ENCODE measurements around the gene EIF2B2. TPM values are rescaled to one million over a fixed set of nuclear protein-coding genes. Genes with fewer than 3 reads are reported as not detected.
A peak's percentile ranks its signal among the peaks of the same experiment; 100 is the strongest.

The EIF2B2 gene
- polyA plus RNA-seq, 4 donors = 36.2 to 50.8 (median 44.8) TPM

- FAIRE-seq (no peak), DNase-seq (no peak)
- Histone ChIP-seq H3K9me3 (ENCODE audit: control insufficient read depth in 2 of 2, insufficient read depth in 1 of 2, low read depth in 1 of 2, low read length in 1 of 2) (no peaks in the 10 kb centered on the region), H3K36me3 (ENCODE audit: control insufficient read depth in 3 of 3, insufficient read depth in 2 of 3, low read depth in 1 of 3, low read length in 3 of 3) (peaks cover 0 to 4% (median 0%) of the 10 kb centered on the region in 3 donors), H3K27me3 (ENCODE audit: control insufficient read depth in 3 of 3, insufficient read depth in 3 of 3, low read length in 3 of 3) (no peaks in the 10 kb centered on the region), H3K27ac (ENCODE audit: low read depth in 1 of 3, low read length in 2 of 3) (no peak overlapping the region), H3K4me1 (ENCODE audit: control insufficient read depth in 3 of 3, insufficient read depth in 2 of 3, low read depth in 1 of 3, low read length in 2 of 3) (peaks cover 4 to 12% (median 11%) of the 10 kb centered on the region in 3 donors), H3K4me3 (ENCODE audit: low read depth in 1 of 3, low read length in 3 of 3) (no peak overlapping the region)
- WGBS, 3 donors = 8 to 25% (median 13%) methylated on average over 2 of the region's 2 CpGs
Measured at GRCh38 chr14:75044322-75044721, 41.6 kb downstream of the EIF2B2 start.

GRCh38 chr14:75044752-75045151, 42.0 kb downstream of the EIF2B2 start:
- H3K9me3 ChIP-seq (ENCODE audit: control insufficient read depth in 2 of 2, insufficient read depth in 1 of 2, low read depth in 1 of 2, low read length in 1 of 2) = no peaks in the 10 kb centered on the region
- no peak overlapping the region for H3K27ac ChIP-seq (ENCODE audit: low read depth in 1 of 3, low read length in 2 of 3)
- H3K27me3 ChIP-seq (ENCODE audit: control insufficient read depth in 3 of 3, insufficient read depth in 3 of 3, low read length in 3 of 3) = no peaks in the 10 kb centered on the region
- FAIRE-seq (no peak), DNase-seq (no peak)
- WGBS, 3 donors = 68 to 76% (median 75%) methylated on average over 8 of the region's 8 CpGs
- H3K4me3 ChIP-seq (ENCODE audit: low read depth in 1 of 3, low read length in 3 of 3) = no peak overlapping the region
- H3K4me1 ChIP-seq (ENCODE audit: control insufficient read depth in 3 of 3, insufficient read depth in 2 of 3, low read depth in 1 of 3, low read length in 2 of 3) = peaks cover 4 to 12% (median 11%) of the 10 kb centered on the region in 3 donors
- peaks cover 0 to 4% (median 0%) of the 10 kb centered on the region in 3 donors for H3K36me3 ChIP-seq (ENCODE audit: control insufficient read depth in 3 of 3, insufficient read depth in 2 of 3, low read depth in 1 of 3, low read length in 3 of 3)

GRCh38 chr14:75046275-75046674, 43.6 kb downstream of the EIF2B2 start:
- H3K9me3 ChIP-seq (ENCODE audit: control insufficient read depth in 2 of 2, insufficient read depth in 1 of 2, low read depth in 1 of 2, low read length in 1 of 2) = no peaks in the 10 kb centered on the region
- H3K27ac ChIP-seq (ENCODE audit: low read depth in 1 of 3, low read length in 2 of 3) = no peak overlapping the region
- WGBS, 3 donors = 89 to 97% (median 93%) methylated on average over 5 of the region's 5 CpGs
- no peaks in the 10 kb centered on the region for H3K27me3 ChIP-seq (ENCODE audit: control insufficient read depth in 3 of 3, insufficient read depth in 3 of 3, low read length in 3 of 3)
- FAIRE-seq (no peak), DNase-seq (no peak)
- peaks cover 0 to under 1% (median 0%) of the 10 kb centered on the region in 3 donors for H3K36me3 ChIP-seq (ENCODE audit: control insufficient read depth in 3 of 3, insufficient read depth in 2 of 3, low read depth in 1 of 3, low read length in 3 of 3)
- peaks cover 4 to 20% (median 14%) of the 10 kb centered on the region in 3 donors for H3K4me1 ChIP-seq (ENCODE audit: control insufficient read depth in 3 of 3, insufficient read depth in 2 of 3, low read depth in 1 of 3, low read length in 2 of 3)
- no peak overlapping the region for H3K4me3 ChIP-seq (ENCODE audit: low read depth in 1 of 3, low read length in 3 of 3)

GRCh38 chr14:75046899-75047298, 44.2 kb downstream of the EIF2B2 start:
- Histone ChIP-seq H3K27ac (ENCODE audit: low read depth in 1 of 3, low read length in 2 of 3) (peak overlapping the region in 2 of 3 donors; percentile 12 to 26), H3K36me3 (ENCODE audit: control insufficient read depth in 3 of 3, insufficient read depth in 2 of 3, low read depth in 1 of 3, low read length in 3 of 3) (no peaks in the 10 kb centered on the region), H3K9me3 (ENCODE audit: control insufficient read depth in 2 of 2, insufficient read depth in 1 of 2, low read depth in 1 of 2, low read length in 1 of 2) (no peaks in the 10 kb centered on the region), H3K4me1 (ENCODE audit: control insufficient read depth in 3 of 3, insufficient read depth in 2 of 3, low read depth in 1 of 3, low read length in 2 of 3) (peaks cover 4 to 17% (median 13%) of the 10 kb centered on the region in 3 donors), H3K4me3 (ENCODE audit: low read depth in 1 of 3, low read length in 3 of 3) (no peak overlapping the region), H3K27me3 (ENCODE audit: control insufficient read depth in 3 of 3, insufficient read depth in 3 of 3, low read length in 3 of 3) (no peaks in the 10 kb centered on the region)
- DNase-seq (peak in 1 of 2 donors; percentile 73), FAIRE-seq (no peak)
- 45 to 75% (median 48%) methylated on average over 3 of the region's 3 CpGs for WGBS, 3 donors

- Histone ChIP-seq H3K4me1 (ENCODE audit: control insufficient read depth in 3 of 3, insufficient read depth in 2 of 3, low read depth in 1 of 3, low read length in 2 of 3) (peaks cover 2 to 13% (median 10%) of the 10 kb centered on the region in 3 donors), H3K4me3 (ENCODE audit: low read depth in 1 of 3, low read length in 3 of 3) (no peak overlapping the region), H3K9me3 (ENCODE audit: control insufficient read depth in 2 of 2, insufficient read depth in 1 of 2, low read depth in 1 of 2, low read length in 1 of 2) (no peaks in the 10 kb centered on the region), H3K36me3 (ENCODE audit: control insufficient read depth in 3 of 3, insufficient read depth in 2 of 3, low read depth in 1 of 3, low read length in 3 of 3) (no peaks in the 10 kb centered on the region), H3K27ac (ENCODE audit: low read depth in 1 of 3, low read length in 2 of 3) (peak overlapping the region in 1 of 3 donors; percentile 26), H3K27me3 (ENCODE audit: control insufficient read depth in 3 of 3, insufficient read depth in 3 of 3, low read length in 3 of 3) (no peaks in the 10 kb centered on the region)
- FAIRE-seq = no peak
- 92 to 99% (median 94%) methylated on average over 4 of the region's 4 CpGs for WGBS, 3 donors
- no peak for DNase-seq
Measured at GRCh38 chr14:75047506-75047905, 44.8 kb downstream of the EIF2B2 start.

- FAIRE-seq (no peak), DNase-seq (no peak)
- H3K36me3 ChIP-seq (ENCODE audit: control insufficient read depth in 3 of 3, insufficient read depth in 2 of 3, low read depth in 1 of 3, low read length in 3 of 3) = no peaks in the 10 kb centered on the region
- peaks cover 2 to 11% (median 10%) of the 10 kb centered on the region in 3 donors for H3K4me1 ChIP-seq (ENCODE audit: control insufficient read depth in 3 of 3, insufficient read depth in 2 of 3, low read depth in 1 of 3, low read length in 2 of 3)
- H3K4me3 ChIP-seq (ENCODE audit: low read depth in 1 of 3, low read length in 3 of 3) = no peak overlapping the region
- 83 to 87% (median 84%) methylated on average over 2 of the region's 2 CpGs for WGBS, 3 donors
- H3K27me3 ChIP-seq (ENCODE audit: control insufficient read depth in 3 of 3, insufficient read depth in 3 of 3, low read length in 3 of 3) = no peaks in the 10 kb centered on the region
- H3K27ac ChIP-seq (ENCODE audit: low read depth in 1 of 3, low read length in 2 of 3) = no peak overlapping the region
- no peaks in the 10 kb centered on the region for H3K9me3 ChIP-seq (ENCODE audit: control insufficient read depth in 2 of 2, insufficient read depth in 1 of 2, low read depth in 1 of 2, low read length in 1 of 2)
Measured at GRCh38 chr14:75048101-75048500, 45.4 kb downstream of the EIF2B2 start.

- H3K9me3 ChIP-seq (ENCODE audit: control insufficient read depth in 2 of 2, insufficient read depth in 1 of 2, low read depth in 1 of 2, low read length in 1 of 2) = no peaks in the 10 kb centered on the region
- peak overlapping the region in 1 of 3 donors; percentile 78 for H3K27ac ChIP-seq (ENCODE audit: low read depth in 1 of 3, low read length in 2 of 3)
- H3K36me3 ChIP-seq (ENCODE audit: control insufficient read depth in 3 of 3, insufficient read depth in 2 of 3, low read depth in 1 of 3, low read length in 3 of 3) = no peaks in the 10 kb centered on the region
- FAIRE-seq = no peak
- peaks cover 2 to 11% (median 10%) of the 10 kb centered on the region in 3 donors for H3K4me1 ChIP-seq (ENCODE audit: control insufficient read depth in 3 of 3, insufficient read depth in 2 of 3, low read depth in 1 of 3, low read length in 2 of 3)
- no peak overlapping the region for H3K4me3 ChIP-seq (ENCODE audit: low read depth in 1 of 3, low read length in 3 of 3)
- 84 to 95% (median 95%) methylated on average over 5 of the region's 5 CpGs for WGBS, 3 donors
- no peak for DNase-seq
- no peaks in the 10 kb centered on the region for H3K27me3 ChIP-seq (ENCODE audit: control insufficient read depth in 3 of 3, insufficient read depth in 3 of 3, low read length in 3 of 3)
Measured at GRCh38 chr14:75049136-75049535, 46.4 kb downstream of the EIF2B2 start.

GRCh38 chr14:75049731-75050201, 47.0 kb downstream of the EIF2B2 start:
- Histone ChIP-seq H3K36me3 (ENCODE audit: control insufficient read depth in 3 of 3, insufficient read depth in 2 of 3, low read depth in 1 of 3, low read length in 3 of 3) (no peaks in the 10 kb centered on the region), H3K9me3 (ENCODE audit: control insufficient read depth in 2 of 2, insufficient read depth in 1 of 2, low read depth in 1 of 2, low read length in 1 of 2) (no peaks in the 10 kb centered on the region), H3K27ac (ENCODE audit: low read depth in 1 of 3, low read length in 2 of 3) (no peak overlapping the region), H3K4me3 (ENCODE audit: low read depth in 1 of 3, low read length in 3 of 3) (no peak overlapping the region), H3K4me1 (ENCODE audit: control insufficient read depth in 3 of 3, insufficient read depth in 2 of 3, low read depth in 1 of 3, low read length in 2 of 3) (peaks cover 2 to 11% (median 10%) of the 10 kb centered on the region in 3 donors), H3K27me3 (ENCODE audit: control insufficient read depth in 3 of 3, insufficient read depth in 3 of 3, low read length in 3 of 3) (no peaks in the 10 kb centered on the region)
- FAIRE-seq (no peak), DNase-seq (no peak)
- WGBS, 3 donors = 81 to 93% (median 86%) methylated on average over 3 of the region's 3 CpGs
